K562 (cell line): ENCODE data around the gene PHTF1. TPM values are rescaled to one million over a fixed set of nuclear protein-coding genes. Genes with fewer than 3 reads are reported as not detected.

Source experiments
- DNMT1 ChIP-seq: fragments of 450-650 bp; IDR thresholded peaks from 2 replicates; pipeline ENCODE4 v1.6.1; 2016; ENCODE audit warnings: antibody characterized with exemption, mild to moderate bottlenecking
- GTF2F1 ChIP-seq: IDR thresholded peaks from 2 replicates; pipeline ENCODE4 v1.6.1; 2011; ENCODE audit warnings: low read depth, low read length, improper control_type of control experiment
- HOXB6 ChIP-seq: fragments of 250-450 bp; sonication (Bioruptor Pico); IDR thresholded peaks from 2 replicates; pipeline ENCODE4 v1.5.1; 2022; ENCODE audit warnings: mild to moderate bottlenecking, borderline replicate concordance
- KDM5B ChIP-seq: fragments of 200-600 bp; sonication (generic); IDR thresholded peaks from 2 replicates; pipeline ENCODE4 v1.6.1; 2012; ENCODE audit warnings: low read depth, mild to moderate bottlenecking, moderate library complexity, low read length, control low read depth, inconsistent platforms; ENCODE audit not compliant: insufficient replicate concordance
- MECOM ChIP-seq: fragments of 250-450 bp; sonication (Bioruptor Pico); IDR thresholded peaks from 2 replicates; pipeline ENCODE4 v1.8.0; 2022; ENCODE audit warnings: inconsistent platforms
- NFXL1 ChIP-seq: fragments of 450-650 bp; formaldehyde crosslinking; IDR thresholded peaks from 2 replicates; pipeline ENCODE4 v1.4.0; 2021; ENCODE audit warnings: mild to moderate bottlenecking
- NR2F6 ChIP-seq: fragments of 450-650 bp; formaldehyde crosslinking; IDR thresholded peaks from 2 replicates; pipeline ENCODE4 v1.4.0; 2020; ENCODE audit warnings: mild to moderate bottlenecking
- PHF20 ChIP-seq: fragments of 450-650 bp; IDR thresholded peaks from 2 replicates; pipeline ENCODE4 v1.6.1; 2018; ENCODE audit not compliant: partially characterized antibody
- POLR2AphosphoS5 ChIP-seq: IDR thresholded peaks from 2 replicates; pipeline ENCODE4 v1.6.1; 2011; ENCODE audit warnings: mild to moderate bottlenecking, low read depth, low read length, moderate library complexity; ENCODE audit not compliant: control insufficient read depth, insufficient read depth
- POU5F1 ChIP-seq: fragments of 150-350 bp; IDR thresholded peaks from 2 replicates; pipeline ENCODE4 v1.6.1; 2014; ENCODE audit warnings: borderline replicate concordance, low read length, low read depth, mild to moderate bottlenecking; ENCODE audit not compliant: partially characterized antibody
- PTTG1 ChIP-seq: fragments of 450-650 bp; IDR thresholded peaks from 2 replicates; pipeline ENCODE4 v1.6.1; 2016; ENCODE audit warnings: low read depth, mild to moderate bottlenecking, missing genetic modification characterization, missing compliant biosample characterization
- RBM39 ChIP-seq: fragments of 200-400 bp; formaldehyde crosslinking; optimal IDR thresholded peaks from 2 replicates; pipeline ENCODE3; 2018; ENCODE audit warnings: low read depth, low read length
- TGIF2 ChIP-seq: sonication (generic); formaldehyde crosslinking; IDR thresholded peaks from 2 replicates; pipeline ENCODE4 v1.8.1; 2022; ENCODE audit warnings: mild to moderate bottlenecking, missing genetic modification reagents, moderate library complexity
- THRB ChIP-seq: fragments of 450-650 bp; formaldehyde crosslinking; conservative IDR thresholded peaks from 2 replicates; pipeline ENCODE4 v1.4.0; 2022; ENCODE audit warnings: mild to moderate bottlenecking, missing genetic modification characterization
- ZBTB26 ChIP-seq: fragments of 450-650 bp; formaldehyde crosslinking; IDR thresholded peaks from 2 replicates; pipeline ENCODE4 v1.4.0; 2022; ENCODE audit warnings: missing genetic modification characterization
- ZBTB49 ChIP-seq: sonication (generic); formaldehyde crosslinking; IDR thresholded peaks from 2 replicates; pipeline ENCODE4 v1.8.0; 2022; ENCODE audit warnings: missing genetic modification reagents, mild to moderate bottlenecking, borderline replicate concordance
- ZC3H11A ChIP-seq: IDR thresholded peaks from 2 replicates; pipeline ENCODE4 v1.6.1; 2012; ENCODE audit warnings: low read depth, low read length, improper control_type of control experiment
- ZNF316 ChIP-seq: fragments of 450-650 bp; IDR thresholded peaks from 2 replicates; pipeline ENCODE4 v1.6.1; 2016
- ZNF354B ChIP-seq: fragments of 250-450 bp; sonication (Bioruptor Pico); IDR thresholded peaks from 2 replicates; pipeline ENCODE4 v1.4.0; 2020
- ZNF785 ChIP-seq: fragments of 250-450 bp; sonication (Bioruptor Pico); IDR thresholded peaks from 2 replicates; pipeline ENCODE4 v1.4.0; 2020; ENCODE audit warnings: mild to moderate bottlenecking
- ZSCAN32 ChIP-seq: fragments of 450-650 bp; formaldehyde crosslinking; IDR thresholded peaks from 2 replicates; pipeline ENCODE4 v1.4.0; 2020; ENCODE audit warnings: mild to moderate bottlenecking, moderate library complexity
- polyA plus RNA-seq, 8 experiments: library from polyadenylated mRNA; depleted of rRNA in 4 of 8; stranded (reverse) in 5 of 8; unstranded in 3 of 8; fragments of >200 nt; fragmentation: Nextera tagmentation in 2 of 8; fragmentation: Illumina TruSeq in 1 of 8; extraction: Ambion mirVana in 2 of 8; extraction: Trizol in 1 of 8; gene quantifications; 2 replicates each; pipeline versions ENCODE4 v1.2.1 to v1.2.3, GENCODE V29; 2011 to 2014; ENCODE audit warnings: inconsistent platforms in 1 of 8, missing spikeins in 1 of 8
- total RNA-seq, 7 experiments: library from RNA; depleted of rRNA in 6 of 7; stranded (reverse); fragments of >200 nt in 6 of 7; fragmentation: Illumina TruSeq in 2 of 7; extraction: Trizol in 2 of 7; gene quantifications; 2 replicates each; pipeline versions ENCODE4 v1.2.1 to v1.2.3, GENCODE V29; 2011 to 2021; ENCODE audit warnings: low replicate concordance in 1 of 7

Gene PHTF1
- total and polyA plus RNA-seq, 9 of the 15 experiments (the other 6 are each of a cell fraction or from before 2014, with no cell fraction given): 8.4 to 36.2 (median 23.0) TPM

- TF ChIP-seq ZC3H11A: no peak
- no peak for TF ChIP-seq GTF2F1
- TF ChIP-seq ZNF316: peak; percentile 88
- peak; percentile 36; the same call in 1 of the 2 replicates for TF ChIP-seq HOXB6
- no peak for TF ChIP-seq ZBTB26 (CRISPR knock-in tag)
- TF ChIP-seq POU5F1: no peak
- TF ChIP-seq ZNF785 (CRISPR knock-in tag): no peak
- TF ChIP-seq RBM39: peak; percentile 31
- TF ChIP-seq KDM5B: peak; percentile 97
- no peak for TF ChIP-seq NR2F6 (CRISPR knock-in tag)
- TF ChIP-seq TGIF2 (CRISPR knock-in tag): no peak
- no peak for TF ChIP-seq ZNF354B (CRISPR knock-in tag)
- TF ChIP-seq MECOM (CRISPR knock-in tag): 0 out of 2 replicates have a peak, but pooled peaks have one; percentile 2
- TF ChIP-seq PTTG1 (tag): no peak
- TF ChIP-seq PHF20: peak; percentile 84
- TF ChIP-seq THRB: peak; percentile 49; the same call in 1 of the 2 replicates
- peak; percentile 92 for TF ChIP-seq POLR2AphosphoS5
- TF ChIP-seq NFXL1 (CRISPR knock-in tag): peak; percentile 21; the same call in 1 of the 2 replicates
- no peak; the same call in 1 of the 2 replicates for TF ChIP-seq ZSCAN32 (CRISPR knock-in tag)
- no peak for TF ChIP-seq DNMT1
- TF ChIP-seq ZBTB49: no peak
Measured at GRCh38 chr1:113759333-113760101, at the start of gene PHTF1 (continued).
